SK-N-MC (cell line): Measurements from ENCODE around the gene SMURF1.

Source experiments
- DNase-seq: peaks from one replicate; pipeline ENCODE4 v3.0.0-alpha.2; 2011; ENCODE audit warnings: low read depth, low spot score
- H3K27ac ChIP-seq: fragments of 200-600 bp; sonication (generic); 2 replicates; pipeline ENCODE4 v1.5.1; 2016; ENCODE audit warnings: mixed run types
- H3K36me3 ChIP-seq: fragments of 200-600 bp; sonication (generic); 2 replicates; pipeline ENCODE4 v1.6.1; 2017; ENCODE audit warnings: antibody characterized with exemption, low read length, mixed read lengths; ENCODE audit not compliant: insufficient read depth
- H3K4me3 ChIP-seq: fragments of 200-600 bp; sonication (generic); 2 replicates; pipeline ENCODE4 v1.5.1; 2016
- H3K9ac ChIP-seq: fragments of 200-600 bp; sonication (generic); 2 replicates; pipeline ENCODE4 v1.8.0; 2017; ENCODE audit warnings: mixed run types, mixed read lengths; ENCODE audit not compliant: insufficient read length
- H3K9me3 ChIP-seq: fragments of 200-600 bp; sonication (generic); 2 replicates; pipeline ENCODE4 v1.6.1; 2017; ENCODE audit warnings: low read depth, mild to moderate bottlenecking, antibody characterized with exemption, low read length, moderate library complexity, mixed read lengths
- EZH2 ChIP-seq: fragments of 200-600 bp; sonication (generic); IDR thresholded peaks from one replicate; pipeline ENCODE4 v1.6.1; 2017; ENCODE audit warnings: antibody characterized with exemption
- FOXP2 ChIP-seq: optimal IDR thresholded peaks from 2 replicates; pipeline ENCODE3; 2011; ENCODE audit warnings: mild to moderate bottlenecking, moderate library complexity; ENCODE audit not compliant: insufficient read depth; ENCODE audit errors: extremely low read length, control extremely low read depth
- POLR2AphosphoS5 ChIP-seq: IDR thresholded peaks from 2 replicates; pipeline ENCODE4 v1.6.1; 2012; ENCODE audit warnings: mild to moderate bottlenecking, low read depth, low read length, borderline replicate concordance

SMURF1 gene

GRCh38 chr7:99039384-99039891, 104.5 kb downstream of the SMURF1 start:
- DNase-seq = no peak
- H3K4me3 ChIP-seq = no peak overlapping the region
- no peak for TF ChIP-seq FOXP2
- no peak for TF ChIP-seq POLR2AphosphoS5
- no peak for TF ChIP-seq EZH2
- no peak overlapping the region for H3K27ac ChIP-seq
- H3K9me3 ChIP-seq = no peaks in the 10 kb centered on the region
- H3K9ac ChIP-seq = no peak overlapping the region
- H3K36me3 ChIP-seq = peaks cover 81% of the 10 kb centered on the region

DNA sequence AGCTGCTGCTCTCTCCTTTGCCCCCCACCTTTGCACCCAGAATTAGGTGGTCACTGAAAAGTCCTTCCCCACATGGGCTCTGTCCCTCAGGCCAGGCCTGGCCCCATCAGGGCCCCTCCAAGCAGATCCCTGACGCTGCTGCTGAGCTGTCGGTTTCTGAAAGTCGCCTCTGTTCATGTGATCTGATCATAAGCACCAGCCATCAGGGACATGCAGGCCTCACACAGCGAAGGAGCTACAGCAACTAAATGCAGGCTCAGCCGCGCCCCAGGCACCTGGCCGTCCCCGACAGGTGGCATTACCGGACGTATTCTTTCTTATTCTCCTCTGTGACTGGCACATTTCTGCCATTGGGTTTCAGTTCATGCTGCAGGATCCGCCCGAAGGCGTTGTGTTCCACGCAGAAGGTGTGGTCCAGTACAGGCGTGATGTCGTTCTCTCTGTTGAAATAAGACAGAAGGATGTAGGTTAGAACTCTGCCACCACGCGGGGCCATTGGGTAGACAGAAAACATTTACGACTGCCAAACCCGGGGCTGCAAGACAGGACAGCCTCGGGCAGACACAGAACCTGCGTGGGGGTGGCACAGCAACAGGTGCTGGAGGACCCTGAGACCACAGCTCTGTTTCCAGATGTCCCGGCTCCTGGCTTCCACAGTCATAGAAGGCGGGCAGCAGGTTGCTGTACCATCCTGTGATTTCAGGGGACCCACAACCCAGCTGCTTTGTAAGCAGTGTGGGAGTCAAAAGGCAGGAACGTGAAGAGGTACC, 105.6 kb downstream of the SMURF1 start:
- TF ChIP-seq POLR2AphosphoS5 = no peak
- TF ChIP-seq FOXP2 = no peak
- no peak for TF ChIP-seq EZH2
- H3K4me3 ChIP-seq = no peak overlapping the region
- DNase-seq = no peak
- H3K9me3 ChIP-seq = no peaks in the 10 kb centered on the region
- H3K36me3 ChIP-seq = peaks cover 85% of the 10 kb centered on the region
- H3K9ac ChIP-seq = no peak overlapping the region
- H3K27ac ChIP-seq = no peak overlapping the region

DNA sequence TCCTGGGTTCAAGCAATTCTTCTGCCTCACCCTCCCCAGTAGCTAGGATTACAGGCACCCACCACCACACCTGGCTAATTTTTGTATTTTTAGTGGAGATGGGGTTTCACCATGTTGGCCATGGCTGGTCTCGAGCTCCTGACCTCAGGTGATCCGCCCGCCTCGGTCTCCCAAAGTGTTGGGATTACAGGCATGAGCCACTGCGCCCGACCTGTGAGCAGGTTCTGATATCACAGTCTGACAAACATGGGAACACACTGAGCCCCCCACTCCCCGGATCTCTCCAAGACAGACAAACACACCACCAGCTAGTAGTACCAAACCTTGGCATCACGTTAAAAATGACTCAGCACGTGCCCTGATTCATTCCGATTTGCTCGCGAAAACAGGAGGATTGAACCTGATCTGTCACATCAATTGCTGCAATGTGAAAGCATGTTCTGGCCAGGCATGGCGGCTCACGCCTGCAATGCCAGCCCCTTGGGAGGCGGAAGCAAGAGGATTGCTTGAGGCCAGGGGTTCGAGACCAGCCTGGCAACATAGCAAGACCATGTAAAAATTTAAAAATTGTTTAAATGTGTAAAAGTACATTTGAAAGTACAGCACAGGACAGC, 106.5 kb downstream of the SMURF1 start:
- Histone ChIP-seq H3K27ac (no peak overlapping the region), H3K4me3 (no peak overlapping the region), H3K9ac (no peak overlapping the region), H3K36me3 (peaks cover 88% of the 10 kb centered on the region), H3K9me3 (no peaks in the 10 kb centered on the region)
- DNase-seq = no peak
- TF ChIP-seq EZH2 = no peak
- TF ChIP-seq FOXP2 = no peak
- no peak for TF ChIP-seq POLR2AphosphoS5

DNA sequence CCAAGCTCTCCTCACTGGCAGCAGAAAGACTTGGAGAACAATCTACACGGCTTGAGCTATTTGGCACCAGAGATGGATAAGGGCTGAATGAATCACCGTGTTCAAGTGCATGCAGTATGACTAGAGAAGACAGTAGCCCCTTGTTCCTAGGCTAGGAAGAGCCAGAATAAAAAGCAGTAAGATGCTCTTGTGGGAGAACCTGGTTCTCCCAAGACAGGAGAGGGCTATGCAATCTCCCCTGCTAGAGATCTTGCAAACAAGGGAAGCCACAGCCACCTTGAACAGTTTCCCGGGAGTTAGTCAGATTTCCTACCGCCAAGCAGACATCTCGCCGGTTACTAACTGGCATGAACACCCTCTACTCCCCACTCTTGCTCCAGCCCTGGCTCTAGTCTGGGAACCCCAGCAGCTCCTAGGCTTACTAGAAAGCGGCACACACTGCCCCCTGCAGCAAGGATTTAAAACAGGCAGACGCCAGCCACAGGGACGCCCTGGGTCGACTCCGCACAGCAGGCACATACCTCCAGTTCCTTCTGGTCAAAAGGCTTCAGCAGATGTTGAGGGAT, 107.3 kb downstream of the SMURF1 start:
- Histone ChIP-seq H3K36me3 (peaks cover 87% of the 10 kb centered on the region), H3K9ac (no peak overlapping the region), H3K9me3 (no peaks in the 10 kb centered on the region), H3K4me3 (no peak overlapping the region), H3K27ac (no peak overlapping the region)
- no peak for TF ChIP-seq POLR2AphosphoS5
- no peak for TF ChIP-seq EZH2
- TF ChIP-seq FOXP2 = no peak
- no peak for DNase-seq

DNA sequence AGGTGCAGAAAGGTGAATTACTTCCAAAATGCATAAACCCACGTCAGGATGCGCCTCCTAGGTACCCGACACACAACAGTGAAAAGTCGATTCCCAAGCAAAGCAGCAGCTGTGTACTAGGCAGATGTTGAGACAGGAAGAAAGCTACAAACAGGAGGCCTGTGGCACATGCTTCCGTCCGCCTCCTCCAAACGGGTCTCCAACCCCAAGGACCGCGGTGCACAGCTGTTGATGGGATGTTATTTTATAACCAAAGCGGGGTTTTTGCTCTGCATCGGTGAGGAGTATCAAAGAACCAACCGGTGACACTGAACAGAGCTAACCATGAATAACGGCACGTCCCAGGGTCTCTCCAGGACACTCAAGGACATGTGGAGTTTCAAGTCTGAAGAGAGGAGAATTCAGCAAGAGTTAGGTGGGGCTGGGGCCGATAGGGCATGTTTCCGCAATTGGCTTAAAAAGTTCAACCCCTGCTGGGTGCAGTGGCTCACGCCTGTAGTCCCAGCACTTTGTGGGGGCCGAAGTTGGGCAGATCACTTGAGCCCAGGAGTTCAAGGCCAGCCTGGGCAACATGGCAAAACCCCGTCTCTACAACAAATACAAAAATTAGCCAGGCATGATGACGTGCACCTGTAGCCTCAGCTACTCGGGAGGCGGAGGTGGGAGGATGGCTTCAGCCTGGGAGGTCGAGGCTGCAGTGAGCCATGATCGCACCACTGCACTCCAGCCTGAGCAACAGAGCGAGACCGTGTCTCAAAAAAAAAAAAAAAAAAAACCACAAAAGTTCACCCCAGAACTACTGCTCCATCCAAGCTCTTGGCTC, 108.0 kb downstream of the SMURF1 start:
- peaks cover 87% of the 10 kb centered on the region for H3K36me3 ChIP-seq
- H3K27ac ChIP-seq = no peak overlapping the region
- H3K9ac ChIP-seq = no peak overlapping the region
- no peaks in the 10 kb centered on the region for H3K9me3 ChIP-seq
- no peak overlapping the region for H3K4me3 ChIP-seq
- TF ChIP-seq FOXP2 (no peak), POLR2AphosphoS5 (no peak), EZH2 (no peak)
- no peak for DNase-seq

GRCh38 chr7:99034932-99035722, 108.8 kb downstream of the SMURF1 start:
- no peak overlapping the region for H3K9ac ChIP-seq

DNA sequence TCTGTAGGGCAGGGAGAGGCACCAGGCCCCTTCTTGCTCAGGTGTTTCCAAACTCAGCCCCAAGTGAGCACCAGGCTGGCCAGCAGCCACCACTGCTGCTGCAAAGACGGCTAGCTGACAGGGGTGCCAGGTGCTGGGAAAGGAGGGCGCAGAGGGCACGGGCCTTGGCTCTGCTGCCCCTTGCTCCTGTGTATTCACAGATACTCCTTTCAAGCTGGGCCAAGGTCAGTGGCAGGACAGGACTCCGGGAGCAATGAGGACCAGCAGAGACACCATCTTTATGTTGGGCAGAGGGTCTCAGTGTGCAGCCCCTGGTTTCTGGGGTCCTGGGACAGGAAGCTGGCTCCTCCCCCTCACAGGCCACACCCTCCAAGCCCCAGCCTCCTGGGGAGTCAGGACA, 110.1 kb downstream of the SMURF1 start:
- Histone ChIP-seq H3K4me3 (no peak overlapping the region), H3K9me3 (no peaks in the 10 kb centered on the region), H3K27ac (no peak overlapping the region), H3K36me3 (peaks cover 93% of the 10 kb centered on the region), H3K9ac (no peak overlapping the region)
- TF ChIP-seq FOXP2 (no peak), POLR2AphosphoS5 (no peak), EZH2 (no peak)
- DNase-seq = no peak

More at GRCh38 chr7:99034932-99035722, 108.8 kb downstream of the SMURF1 start:
- no peaks in the 10 kb centered on the region for H3K9me3 ChIP-seq
- DNase-seq = no peak
- no peak overlapping the region for H3K4me3 ChIP-seq
- TF ChIP-seq EZH2 = no peak
- TF ChIP-seq POLR2AphosphoS5 = no peak
- no peak for TF ChIP-seq FOXP2
- H3K36me3 ChIP-seq = peaks cover 89% of the 10 kb centered on the region
- H3K27ac ChIP-seq = no peak overlapping the region
